HG02870 (cell line): ENCODE data around the gene CAMSAP3.

ENCODE experiments used
- ATAC-seq: cut with Tn5 transposase; IDR thresholded peaks from one replicate; pipeline ENCODE4 v1.9.1; 2021; ENCODE audit warnings: mild to moderate bottlenecking, moderate library complexity; ENCODE audit not compliant: unreplicated experiment

CAMSAP3 gene

DNA sequence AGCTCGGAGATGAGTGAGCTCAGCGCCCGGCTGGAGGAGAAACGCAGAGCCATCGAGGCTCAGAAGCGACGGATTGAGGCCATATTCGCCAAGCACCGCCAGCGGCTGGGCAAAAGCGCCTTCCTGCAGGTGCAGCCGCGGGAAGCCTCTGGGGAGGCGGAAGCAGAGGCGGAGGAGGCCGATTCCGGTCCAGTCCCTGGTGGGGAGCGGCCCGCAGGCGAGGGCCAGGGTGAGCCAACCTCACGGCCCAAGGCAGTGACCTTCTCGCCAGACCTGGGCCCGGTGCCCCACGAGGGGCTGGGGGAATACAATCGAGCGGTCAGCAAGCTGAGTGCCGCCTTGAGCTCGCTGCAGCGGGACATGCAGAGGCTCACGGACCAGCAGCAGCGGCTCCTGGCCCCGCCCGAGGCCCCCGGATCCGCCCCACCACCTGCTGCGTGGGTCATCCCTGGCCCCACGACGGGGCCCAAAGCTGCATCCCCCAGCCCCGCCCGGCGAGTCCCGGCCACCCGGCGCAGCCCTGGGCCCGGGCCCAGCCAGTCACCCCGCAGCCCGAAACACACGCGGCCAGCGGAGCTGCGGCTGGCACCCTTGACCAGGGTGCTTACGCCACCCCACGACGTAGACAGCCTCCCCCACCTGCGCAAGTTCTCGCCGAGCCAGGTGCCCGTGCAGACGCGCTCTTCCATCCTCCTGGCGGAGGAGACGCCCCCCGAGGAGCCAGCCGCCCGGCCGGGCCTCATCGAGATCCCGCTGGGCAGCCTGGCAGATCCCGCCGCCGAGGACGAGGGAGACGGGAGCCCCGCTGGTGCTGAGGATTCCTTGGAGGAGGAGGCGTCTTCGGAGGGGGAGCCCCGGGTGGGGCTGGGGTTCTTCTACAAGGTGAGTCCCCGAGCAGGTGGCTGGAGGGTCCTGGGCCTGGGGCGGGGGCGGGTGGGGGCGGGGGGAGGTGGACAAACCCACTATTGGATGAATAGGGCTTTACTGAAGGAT is 16.9 kb downstream of the CAMSAP3 start:
- no peak for ATAC-seq

DNA sequence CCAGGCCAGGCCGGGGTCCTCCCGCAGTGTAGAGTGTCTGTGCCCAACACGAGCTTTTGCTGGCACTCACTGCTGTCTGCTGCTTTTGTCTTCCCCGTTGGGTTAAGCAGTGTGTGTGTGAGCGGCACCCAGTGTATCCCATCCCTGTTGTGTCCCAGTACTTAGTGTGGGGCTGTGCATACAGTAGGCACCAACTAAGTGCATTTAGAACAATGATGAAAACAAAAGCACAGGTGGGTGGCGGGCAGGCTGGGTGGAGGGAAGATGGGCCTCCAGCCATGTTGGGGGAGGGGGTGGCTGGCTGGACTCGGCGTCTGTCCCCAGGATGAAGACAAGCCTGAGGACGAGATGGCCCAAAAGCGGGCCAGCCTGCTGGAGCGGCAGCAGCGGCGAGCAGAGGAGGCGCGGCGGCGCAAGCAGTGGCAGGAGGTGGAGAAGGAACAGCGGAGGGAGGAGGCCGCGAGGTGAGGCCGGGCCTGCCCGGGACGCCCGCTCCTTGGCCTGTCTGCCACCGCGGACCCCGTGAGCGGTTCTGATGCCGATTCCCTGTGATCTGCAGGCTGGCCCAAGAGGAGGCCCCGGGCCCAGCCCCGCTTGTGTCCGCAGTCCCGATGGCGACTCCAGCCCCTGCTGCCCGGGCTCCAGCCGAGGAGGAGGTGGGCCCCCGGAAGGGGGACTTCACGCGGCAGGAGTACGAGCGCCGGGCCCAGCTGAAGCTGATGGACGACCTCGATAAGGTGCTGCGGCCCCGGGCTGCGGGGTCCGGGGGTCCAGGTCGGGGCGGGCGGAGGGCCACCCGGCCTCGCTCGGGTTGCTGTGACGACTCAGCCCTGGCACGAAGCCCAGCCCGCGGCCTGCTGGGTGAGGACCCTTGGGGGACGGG is 19.4 kb downstream of the CAMSAP3 start:
- ATAC-seq = no peak

DNA sequence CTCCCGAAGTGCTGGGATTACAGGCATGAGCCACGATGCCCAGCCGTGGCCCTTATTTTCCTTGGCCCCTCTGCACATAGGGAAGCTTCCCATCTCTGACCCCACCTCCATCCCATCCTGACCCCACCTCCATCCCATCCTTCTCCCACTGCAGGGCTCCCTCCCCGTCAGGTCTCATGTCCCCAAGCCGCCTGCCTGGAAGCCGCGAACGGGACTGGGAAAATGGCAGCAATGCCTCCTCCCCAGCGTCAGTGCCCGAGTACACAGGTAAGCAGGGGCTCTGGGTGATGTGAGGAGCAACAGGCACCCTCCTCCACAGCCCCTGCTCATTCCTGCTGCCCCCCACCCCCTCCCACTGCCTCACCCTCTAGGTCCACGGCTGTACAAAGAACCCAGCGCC is 21.5 kb downstream of the CAMSAP3 start:
- ATAC-seq = no peak

DNA sequence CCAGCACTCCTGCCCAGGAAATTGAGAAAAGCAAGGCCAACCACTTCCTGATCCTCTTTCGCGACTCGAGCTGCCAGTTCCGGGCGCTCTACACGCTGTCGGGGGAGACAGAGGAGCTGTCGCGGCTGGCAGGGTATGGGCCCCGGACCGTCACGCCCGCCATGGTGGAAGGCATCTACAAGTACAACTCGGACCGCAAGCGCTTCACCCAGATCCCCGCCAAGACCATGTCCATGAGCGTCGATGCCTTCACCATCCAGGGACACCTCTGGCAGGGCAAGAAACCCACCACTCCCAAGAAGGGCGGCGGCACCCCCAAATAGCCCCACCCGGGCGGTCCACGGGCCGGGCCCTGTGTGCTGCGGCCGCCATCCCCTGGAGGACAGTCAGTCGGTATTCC is 22.1 kb downstream of the CAMSAP3 start:
- ATAC-seq = no peak

DNA sequence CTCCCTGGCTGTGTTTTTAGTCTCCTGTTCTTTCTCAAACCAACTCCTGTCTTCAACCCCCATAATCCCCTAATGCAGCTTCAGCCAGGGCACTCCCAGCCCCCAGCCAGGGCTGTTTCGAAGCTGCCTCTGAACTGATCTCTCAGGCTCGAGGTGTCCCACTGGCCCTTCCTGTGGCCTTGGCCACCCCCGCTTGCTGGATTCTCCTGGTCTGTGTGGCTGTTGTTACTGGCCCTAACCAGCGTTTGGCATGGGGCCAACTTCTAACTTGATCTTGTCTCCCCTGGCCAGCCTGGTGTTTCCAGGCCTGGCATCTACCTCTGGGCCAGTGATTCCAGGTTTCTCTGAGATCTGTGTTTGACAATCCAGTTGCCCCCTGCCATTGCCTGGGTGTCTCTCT is 22.7 kb downstream of the CAMSAP3 start:
- no peak for ATAC-seq

DNA sequence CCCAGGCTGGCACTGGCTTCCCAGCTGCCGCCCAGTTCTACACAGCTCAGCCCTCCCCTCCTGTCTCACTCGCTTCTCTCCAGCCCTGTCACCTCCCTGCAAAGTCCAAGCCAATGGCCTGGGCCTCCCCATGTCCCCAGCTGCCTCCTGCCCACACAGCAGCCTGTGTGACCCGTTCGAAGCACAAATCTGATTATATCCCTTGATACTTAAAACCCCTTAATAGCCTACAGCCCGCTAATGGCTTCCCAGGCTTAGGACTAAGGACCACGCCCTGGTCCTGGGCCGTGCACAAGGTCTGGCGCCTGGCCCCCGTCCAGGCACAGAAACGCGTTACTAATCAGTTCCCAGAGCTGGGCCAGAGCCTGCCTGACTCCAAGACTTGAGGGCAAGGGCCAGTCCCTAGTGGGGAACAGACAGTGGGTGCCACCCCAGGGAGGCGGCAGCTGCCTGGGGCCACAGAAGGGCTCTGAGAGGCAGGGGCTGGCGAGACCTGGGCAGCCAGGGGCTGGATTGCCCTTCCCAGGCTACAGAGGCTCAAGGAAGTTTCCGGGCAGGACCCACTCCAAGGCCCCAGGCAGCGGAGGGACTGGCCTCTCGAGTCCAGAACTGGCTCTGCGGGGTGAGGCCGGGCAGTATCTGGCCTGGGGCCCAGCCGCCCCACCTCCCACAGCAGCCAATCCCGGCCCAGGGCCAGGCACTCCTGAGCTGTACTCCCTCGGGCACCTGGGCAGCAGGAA is 23.3 kb downstream of the CAMSAP3 start:
- ATAC-seq = no peak

DNA sequence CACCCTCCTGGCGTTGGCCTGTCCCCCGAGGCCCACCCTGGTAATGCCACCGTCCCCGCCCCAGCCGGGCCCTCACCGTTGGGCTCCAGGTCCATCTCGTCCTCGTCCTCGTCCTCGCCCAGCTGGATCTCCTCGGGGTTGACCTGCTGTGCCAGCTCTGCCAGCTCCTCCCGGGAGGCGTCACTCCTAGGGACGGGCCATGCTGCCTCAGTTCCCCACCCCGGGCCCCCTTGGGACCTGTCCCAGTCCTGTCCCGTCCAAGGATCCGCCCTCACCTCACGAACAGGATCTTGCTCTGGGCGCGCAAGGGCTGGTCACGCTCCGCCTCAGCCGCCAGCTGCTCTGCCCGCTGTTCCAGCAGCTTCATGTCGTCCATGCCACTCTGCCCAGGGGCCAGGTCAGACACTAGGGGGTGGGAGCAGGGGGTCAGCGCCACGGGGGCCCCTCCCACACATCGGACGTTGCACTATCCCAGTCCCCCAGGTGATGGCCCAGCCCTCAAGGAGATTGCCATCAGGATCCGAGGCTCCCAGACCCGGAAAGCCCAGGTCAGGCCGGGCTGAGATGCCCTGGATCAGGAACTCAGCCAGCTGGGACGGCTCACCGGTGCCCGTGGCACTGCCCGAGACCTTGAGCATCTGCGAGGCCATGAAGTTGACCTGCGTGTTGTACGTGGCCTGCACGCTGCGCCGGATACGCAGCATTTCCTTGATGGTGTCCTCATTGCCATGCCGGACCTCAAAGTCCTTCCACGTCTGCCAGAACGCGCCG is 24.2 kb downstream of the CAMSAP3 start:
- no peak for ATAC-seq

DNA sequence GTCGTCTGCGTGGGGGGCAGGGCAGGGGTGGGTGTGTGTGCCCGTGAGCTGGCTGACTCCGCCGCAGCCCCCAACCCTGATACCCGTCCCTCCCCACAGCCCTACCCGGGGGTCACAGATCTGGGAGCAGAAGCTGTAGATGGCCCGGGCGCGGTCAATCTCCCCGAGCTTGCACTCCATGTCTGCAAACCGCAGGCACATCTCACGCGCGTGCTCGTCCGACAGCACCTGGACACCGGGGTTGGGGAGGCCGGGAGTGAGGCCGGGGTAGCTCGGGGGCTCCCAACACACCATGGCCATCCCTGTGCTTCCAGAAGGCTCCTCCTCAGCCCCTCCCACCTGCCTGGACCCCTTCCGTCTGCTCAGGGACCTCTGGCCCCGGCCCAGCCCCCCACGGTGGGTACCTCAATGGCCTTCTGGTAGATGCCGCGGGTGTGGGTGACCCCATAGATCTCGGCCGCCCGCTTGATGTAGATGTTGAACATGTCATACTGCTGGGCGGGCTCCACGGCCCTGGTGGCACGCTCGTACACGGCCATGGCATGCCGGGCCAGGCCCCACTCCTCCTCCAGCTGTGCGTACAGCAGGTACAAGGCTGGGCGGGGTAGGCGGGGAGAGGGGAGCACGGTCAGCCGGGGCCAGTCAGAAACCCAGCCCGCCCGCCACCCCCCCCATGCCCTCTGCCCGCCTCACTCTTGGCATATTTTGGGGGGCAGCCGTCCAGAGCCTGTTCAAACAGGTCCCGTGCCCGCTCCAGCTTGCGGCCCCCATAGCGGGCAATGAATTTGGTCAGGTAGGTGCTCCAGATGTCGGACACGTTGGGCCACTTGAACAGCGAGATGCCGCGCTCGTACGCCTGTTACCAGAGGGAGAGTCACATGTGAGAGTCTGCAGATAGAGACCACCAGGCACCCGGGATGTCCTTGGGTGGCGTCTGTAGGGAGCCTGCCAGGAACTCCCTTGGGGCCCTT is 25.1 kb downstream of the CAMSAP3 start:
- no peak for ATAC-seq

DNA sequence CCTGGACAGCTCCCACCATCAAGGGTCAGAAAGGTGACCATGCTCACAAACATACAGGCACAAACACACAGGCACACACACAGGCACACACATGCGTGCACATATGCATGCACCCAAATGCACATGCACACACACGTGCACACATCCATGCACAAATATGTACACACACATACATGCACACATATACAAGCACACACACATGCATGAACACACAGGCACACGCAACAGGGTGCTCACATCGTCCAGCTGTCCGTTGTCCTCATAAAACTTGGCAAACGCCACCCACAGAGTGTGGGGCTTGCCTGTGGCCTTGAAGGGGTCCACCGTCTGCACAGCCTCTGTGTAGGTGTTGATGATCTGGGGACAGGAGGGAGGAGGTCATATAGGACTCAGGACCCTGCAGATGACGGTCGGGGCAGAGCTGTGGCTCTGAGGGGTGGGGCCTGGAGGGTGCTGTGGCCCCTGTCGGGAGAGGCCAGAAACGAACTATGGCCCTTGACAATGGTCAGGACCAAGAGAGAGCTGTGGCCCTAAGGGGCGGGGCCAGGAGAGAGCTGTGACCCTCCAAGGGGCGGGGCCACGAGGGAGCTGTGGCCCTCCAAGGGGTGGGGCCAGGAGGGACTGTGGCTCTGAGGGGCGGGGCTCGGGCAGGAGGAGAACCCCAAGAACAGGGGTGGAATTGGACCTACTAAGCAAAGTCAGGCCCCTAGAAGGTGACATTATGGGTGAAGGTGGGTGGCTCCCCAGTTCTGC is 27.4 kb downstream of the CAMSAP3 start:
- ATAC-seq = no peak

DNA sequence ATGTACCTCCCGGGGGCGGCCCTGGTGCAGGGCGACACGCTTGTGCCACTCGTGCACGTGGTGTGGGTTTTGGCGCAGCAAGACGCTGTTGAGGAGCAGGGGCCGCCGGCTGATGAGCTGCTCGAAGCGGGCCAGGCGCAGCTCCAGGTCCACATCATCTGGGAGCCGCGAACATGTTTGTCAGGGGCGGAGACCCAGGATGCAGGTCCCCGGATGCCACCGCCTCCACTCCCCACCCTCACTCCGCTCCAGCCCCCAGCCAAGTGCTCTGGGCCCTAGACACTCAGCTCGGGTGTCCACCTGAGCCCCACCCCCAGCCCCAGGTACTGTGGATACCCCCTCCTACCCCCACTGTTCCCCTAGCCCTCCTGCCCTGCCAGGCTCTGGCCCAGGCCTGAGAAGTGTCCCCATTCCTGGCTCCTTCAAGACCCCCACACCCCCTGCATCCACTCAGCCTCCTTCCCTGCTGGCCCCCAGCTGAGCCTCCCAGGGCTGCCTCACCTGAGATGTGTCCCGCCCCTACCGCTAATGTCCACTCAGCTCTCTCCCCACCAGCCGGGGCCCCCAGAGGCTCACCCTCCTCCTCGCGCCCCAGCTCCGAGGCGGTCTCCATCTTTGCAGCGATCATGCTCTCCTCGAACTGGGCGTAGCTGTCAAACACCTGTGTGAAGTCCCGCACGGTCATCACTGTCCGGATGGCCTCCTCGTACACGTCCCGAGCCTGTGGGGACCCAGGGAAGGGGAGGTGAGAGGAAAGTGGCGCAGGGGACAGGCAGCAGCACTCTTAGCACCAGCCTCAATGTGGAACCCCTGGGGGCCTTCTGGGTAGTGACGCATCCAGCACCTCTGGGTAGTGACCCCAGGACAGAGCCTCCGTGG is 28.3 kb downstream of the CAMSAP3 start:
- ATAC-seq = no peak

DNA sequence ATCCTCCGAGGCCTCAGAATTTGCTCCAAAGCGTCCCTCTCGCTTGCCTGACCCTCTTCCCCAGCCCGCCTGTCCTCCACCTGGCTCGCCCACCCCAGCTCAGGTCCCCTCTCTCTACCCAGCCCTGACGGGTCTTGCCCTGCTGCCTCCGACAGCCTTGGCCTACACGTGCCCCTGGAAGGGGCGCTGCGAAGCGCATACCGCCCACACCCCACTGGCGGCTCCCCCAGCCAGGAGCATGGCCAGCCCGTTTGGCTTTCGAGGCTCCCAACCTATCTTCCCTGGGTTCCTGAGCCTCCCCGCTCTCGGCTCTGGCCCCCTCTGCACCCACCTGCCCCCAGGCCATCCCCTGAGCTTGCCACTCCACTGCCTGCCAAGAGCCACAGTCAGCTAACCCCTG is 29.1 kb downstream of the CAMSAP3 start:
- no peak for ATAC-seq

DNA sequence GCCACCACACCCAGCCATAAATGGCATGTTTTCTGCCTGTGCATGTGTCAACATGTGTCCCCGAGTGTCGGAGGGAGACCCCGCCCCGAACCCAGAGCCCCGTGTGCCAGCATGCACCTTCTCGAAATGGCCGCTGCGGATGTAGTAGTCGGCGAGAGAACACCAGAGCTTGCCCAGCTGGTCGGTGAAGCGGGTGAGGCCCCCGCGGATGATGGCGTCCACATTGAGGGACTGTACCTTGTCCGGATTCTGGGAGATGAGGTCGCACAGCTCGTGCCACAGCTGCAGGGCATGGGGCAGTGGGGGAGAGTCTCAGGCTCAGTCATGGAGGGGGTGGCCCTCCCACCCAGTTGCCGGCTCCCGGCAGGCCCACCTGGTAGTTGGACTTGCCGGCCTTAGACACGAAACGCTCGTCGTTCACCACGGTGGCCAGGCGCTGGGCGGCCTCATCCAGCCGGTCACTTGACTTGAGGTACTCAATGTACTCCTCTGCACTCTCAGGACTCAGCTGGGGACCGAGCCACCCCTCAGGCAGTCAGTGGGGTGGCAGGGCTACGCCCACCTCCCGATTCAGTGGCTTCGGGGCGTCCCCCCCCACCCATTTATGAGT is 30.2 kb downstream of the CAMSAP3 start:
- ATAC-seq = no peak

DNA sequence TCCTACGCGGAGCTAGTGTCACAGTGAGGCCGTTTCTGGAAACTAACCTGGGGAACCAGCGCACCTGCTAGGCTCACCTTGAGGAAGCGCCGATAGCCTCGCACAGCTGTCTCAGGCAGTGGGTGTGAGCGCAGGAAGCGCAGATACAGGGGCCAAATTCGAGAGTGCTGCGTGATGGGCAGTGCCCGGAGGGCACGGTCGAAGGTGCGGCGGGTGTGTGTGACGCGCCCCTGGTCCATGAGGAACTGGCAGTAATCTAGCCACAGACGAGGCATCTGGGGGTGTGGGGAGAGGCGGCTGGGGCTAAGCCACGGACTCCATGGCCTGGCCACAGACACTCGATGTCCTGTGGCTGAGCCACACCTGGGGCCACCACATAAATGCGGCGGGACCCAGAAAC is 31.5 kb downstream of the CAMSAP3 start:
- ATAC-seq = no peak

DNA sequence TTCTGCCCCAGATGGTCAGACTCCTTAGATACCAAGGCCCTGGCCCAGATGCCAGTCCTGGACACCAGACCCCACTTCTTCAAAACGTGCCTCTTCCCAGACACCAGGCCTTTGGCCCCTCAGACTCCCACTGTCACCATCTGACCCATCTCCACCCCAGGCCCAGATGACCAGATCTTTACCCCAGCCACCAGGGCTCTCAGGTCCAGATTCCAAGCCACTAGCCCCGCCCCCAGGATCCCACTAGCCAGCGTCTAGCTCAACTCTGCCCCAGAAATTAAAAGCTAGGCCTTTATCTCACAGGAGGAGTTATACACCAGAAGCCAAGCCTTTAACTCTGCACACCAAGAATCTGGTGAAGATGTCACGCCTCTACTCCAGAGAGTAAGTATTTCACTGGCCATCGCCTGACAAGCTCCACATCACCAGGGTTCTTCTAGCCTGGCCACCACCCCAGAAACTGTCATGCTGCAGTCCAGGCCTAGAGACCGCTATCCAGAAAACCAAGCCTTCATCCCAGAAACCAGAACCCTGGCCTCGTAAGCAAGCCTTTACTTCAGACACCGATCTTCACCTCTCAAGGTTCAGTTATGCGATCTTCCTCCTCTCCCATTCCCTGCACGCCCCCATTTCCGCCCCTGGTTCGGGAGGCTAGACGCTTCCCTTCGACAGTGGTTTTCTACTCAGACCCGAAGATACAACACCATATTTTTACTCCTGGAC is 33.1 kb downstream of the CAMSAP3 start:
- ATAC-seq = no peak

DNA sequence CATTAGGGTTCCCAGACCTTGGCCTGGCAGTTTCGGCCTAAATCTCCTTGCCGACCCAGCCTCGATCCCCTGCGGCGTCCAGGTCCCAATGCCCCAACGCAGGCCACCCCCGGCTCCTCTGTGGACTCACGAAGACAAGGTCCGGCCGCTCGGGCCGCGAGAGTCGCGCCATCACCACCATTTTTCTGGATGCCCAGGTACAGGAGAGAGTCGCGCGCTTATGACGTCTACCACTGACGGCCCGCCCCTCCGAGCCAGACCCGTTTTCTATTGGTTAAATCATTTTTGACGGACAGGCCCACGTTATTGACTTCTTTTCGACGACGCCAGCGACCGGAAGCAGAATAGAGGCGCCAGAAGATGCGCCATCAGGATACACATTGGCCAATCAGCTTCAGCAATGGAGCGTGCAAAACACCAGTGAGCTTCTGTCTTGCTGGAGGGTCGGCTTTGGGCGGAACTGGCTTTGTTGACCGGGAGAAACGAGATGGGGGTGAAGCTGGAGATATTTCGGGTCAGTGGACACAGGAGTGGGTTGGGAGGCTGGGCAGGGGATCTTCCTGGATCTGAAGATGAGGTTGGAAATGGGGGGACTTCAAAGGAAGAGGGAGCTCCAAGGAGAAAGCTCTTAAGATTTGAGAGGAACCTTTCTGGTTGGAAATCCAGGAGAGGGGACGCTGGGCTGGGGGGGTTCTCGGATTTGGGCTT is 33.8 kb downstream of the CAMSAP3 start, which contains the start of the genes PET100 and XAB2:
PET100 (plus strand) TSS at position 447 of the 708 bp plus-strand sequence; CDS start at position 488, 41 bp downstream.
XAB2 (minus strand) TSS at position 199 of the 708 bp plus-strand sequence; CDS start at position 181, 18 bp downstream.
- peak; percentile 88 for ATAC-seq
